Astrocyte (in vitro differentiated cells and primary cell): Measurements from ENCODE around the gene SLC9B1.

ENCODE experiments used
- CTCF ChIP-seq: IDR thresholded peaks from 2 replicates; pipeline ENCODE4 v1.5.1; 2011; ENCODE audit warnings: low read depth, mild to moderate bottlenecking, inconsistent platforms, low read length, moderate library complexity; ENCODE audit not compliant: insufficient read depth
- EZH2 ChIP-seq: IDR thresholded peaks from 2 replicates; pipeline ENCODE4 v1.6.1; 2012; ENCODE audit warnings: mild to moderate bottlenecking, low read length, inconsistent platforms; ENCODE audit not compliant: insufficient read depth

- no peak for TF ChIP-seq EZH2
- TF ChIP-seq CTCF, result no peak
These were observed 1.6 kb upstream of the SLC9B1 start for GRCh38 chr4:103021120-103021519.
